IPS DF 19.7 (cell line): ENCODE measurements around the gene SLC9A7.
A peak's percentile ranks its signal among the peaks of the same experiment; 100 is the strongest.
"Not testable (repeated sequence)": the region's sequence is repeated elsewhere in the genome, so short reads cannot be mapped to it uniquely, and the experiment has no call there.

ENCODE experiments used
- DNase-seq: peaks from one replicate; pipeline ENCODE4 v3.0.0-alpha.2; 2013; ENCODE audit warnings: low read depth, low spot score

Gene SLC9A7

DNA sequence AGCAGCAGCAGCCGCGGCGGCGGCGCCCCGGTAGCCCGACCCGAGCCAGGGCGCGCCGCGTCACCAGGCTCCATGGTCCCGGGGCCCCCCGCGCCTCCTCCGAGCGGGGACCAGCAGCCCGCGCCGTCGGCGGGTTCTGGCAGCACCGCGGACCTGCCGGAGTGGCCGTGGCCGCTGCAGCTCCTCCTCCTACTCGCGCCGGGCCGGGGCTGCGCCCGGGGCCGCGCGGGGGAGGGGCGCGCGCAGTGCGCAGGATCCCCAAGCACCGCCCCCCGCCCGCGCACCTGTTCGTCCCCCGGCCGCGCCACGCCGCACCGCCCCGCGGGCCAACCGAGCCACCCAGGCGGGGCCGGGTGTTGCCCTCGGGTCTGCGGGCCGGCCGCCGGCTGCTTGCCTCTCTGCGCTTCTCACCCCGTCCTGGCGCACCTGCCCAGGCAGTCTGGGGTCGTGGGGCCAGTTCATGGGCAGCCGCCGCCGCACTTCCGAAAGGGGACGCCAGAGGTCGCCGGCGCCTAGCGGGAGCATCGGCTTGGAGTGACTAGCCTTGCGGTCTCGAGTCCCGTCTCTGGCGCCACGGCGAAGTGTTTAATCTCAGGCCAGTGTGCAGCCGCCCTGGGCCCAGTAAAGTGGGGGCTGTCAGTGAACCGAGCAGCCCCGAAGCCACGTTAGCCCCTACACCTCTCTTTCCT is at the start of gene SLC9A7:
Gene SLC9A7 (minus strand): TSS at position 163 of the 689 bp plus-strand sequence. CDS start 89 bp downstream, at position 74.
- DNase-seq: no peak

DNA sequence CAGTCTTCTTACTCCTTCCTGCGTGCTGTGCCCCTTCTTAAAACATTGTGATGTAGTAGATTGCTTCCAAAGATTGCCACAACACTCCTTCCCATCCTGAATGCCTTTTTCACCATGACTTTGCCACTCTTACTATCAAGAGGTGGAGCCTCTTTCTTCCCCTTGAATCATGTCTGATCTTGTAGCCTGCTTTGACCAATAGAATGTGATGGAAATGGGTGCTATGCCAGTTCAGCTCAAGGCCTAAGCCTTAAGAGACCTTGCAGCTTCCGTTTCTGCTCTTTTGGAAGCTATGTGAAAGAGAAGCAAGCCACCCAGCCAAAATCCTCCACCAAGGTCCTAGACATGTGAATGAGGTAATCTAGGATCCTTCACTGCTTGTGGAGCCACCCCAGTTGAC is 46.4 kb upstream of the SLC9A7 start:
- no peak for DNase-seq

DNA sequence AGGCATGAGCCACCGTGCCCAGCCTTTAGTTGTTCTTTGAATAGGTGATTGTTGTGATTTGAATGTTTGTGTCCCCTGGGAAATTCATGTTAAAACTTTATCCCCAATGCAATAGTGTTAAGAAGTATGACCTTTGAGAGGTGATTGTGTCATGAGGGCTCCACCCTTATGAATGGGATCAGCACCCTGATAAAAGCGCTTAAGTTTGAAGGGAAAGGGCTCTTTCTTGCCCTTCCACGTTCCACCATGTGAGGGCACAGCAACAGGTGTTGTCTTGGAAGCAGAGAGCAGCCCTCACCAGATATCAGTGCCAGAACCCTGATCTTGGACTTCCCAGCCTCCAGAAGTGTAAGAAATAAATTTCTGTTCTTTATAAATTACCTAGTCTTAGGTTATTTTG is 44.2 kb upstream of the SLC9A7 start:
- no peak for DNase-seq

DNA sequence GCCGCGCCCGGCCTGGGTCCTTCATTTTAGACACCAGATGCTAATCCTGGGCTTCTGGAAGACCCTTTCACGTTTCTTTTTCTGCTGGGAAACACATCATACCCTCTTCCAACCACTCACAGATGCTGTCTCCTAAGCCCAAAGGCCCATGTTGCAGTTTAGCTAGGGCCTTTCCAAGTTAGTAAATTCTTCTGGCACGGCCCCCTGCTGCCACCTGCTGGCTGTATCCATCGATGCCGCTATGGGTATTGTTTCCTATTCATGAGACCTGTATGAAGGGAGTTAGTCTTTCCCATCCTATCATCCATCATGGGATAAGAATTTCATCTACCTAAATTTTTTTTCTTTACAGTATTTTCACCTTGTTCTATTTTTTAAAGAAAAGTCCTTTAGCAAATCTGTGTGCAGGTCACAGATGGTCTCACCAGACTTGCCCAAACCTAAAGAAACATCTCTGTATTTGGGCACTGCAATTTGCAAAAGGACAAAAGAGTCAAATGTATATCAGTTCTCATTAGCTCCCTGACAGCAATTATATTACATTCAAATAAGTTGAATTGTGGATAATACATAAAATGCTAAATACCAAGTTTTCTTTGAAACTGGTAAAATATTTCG is 37.8 kb upstream of the SLC9A7 start:
- peak; percentile 25 for DNase-seq

DNA sequence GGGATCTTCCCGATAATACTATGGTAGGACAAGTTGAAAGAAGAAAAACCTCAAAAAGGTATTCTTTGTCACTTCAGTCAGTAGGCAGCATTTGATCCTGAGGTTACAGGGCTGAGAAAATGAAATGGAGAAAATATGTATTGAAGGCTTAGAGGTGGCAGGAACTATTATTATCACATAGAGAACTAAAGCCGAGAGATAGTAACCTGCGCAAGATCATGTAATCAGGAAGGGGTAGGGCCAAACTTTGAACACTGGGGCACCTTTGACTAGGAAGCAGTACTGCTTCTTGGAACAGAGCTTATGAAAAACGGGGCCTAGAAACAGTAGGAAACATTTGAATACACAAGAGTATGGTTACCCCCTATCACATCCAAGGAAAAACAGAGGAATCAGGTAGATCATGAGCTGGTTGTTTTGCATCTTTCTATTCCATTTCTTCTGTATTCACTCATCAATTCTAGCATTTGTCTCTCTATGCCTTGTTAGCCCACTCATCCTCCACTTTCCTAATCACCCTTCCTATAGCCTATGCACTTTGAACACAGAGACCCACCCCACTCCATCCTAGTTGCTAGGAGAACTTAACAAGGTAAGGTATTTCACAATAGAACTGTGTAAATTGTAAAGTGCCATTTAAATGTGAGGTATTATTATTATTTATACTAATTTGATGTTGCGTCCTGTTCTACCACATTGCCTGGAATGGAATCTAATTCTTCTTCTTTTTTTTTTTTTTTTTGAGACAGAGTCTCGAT is 34.6 kb upstream of the SLC9A7 start:
- DNase-seq: no peak

DNA sequence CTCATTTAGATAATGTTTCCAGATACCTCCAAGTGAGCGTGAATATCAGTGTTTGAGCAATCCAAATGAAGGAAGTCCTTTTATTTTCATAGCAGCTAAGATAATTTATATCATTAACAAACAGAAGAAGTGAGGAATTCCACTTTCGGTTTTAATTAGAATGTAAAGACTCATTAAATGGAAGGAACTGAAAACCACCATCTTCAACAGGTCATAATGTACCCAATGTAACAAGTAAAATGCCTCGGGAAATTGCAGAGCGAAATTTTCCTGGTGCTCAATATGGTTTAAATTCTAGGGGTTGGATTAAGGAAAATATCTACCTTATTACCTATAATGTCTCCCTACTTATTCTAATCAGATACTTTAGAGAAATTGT is 33.9 kb upstream of the SLC9A7 start:
- DNase-seq: no peak

DNA sequence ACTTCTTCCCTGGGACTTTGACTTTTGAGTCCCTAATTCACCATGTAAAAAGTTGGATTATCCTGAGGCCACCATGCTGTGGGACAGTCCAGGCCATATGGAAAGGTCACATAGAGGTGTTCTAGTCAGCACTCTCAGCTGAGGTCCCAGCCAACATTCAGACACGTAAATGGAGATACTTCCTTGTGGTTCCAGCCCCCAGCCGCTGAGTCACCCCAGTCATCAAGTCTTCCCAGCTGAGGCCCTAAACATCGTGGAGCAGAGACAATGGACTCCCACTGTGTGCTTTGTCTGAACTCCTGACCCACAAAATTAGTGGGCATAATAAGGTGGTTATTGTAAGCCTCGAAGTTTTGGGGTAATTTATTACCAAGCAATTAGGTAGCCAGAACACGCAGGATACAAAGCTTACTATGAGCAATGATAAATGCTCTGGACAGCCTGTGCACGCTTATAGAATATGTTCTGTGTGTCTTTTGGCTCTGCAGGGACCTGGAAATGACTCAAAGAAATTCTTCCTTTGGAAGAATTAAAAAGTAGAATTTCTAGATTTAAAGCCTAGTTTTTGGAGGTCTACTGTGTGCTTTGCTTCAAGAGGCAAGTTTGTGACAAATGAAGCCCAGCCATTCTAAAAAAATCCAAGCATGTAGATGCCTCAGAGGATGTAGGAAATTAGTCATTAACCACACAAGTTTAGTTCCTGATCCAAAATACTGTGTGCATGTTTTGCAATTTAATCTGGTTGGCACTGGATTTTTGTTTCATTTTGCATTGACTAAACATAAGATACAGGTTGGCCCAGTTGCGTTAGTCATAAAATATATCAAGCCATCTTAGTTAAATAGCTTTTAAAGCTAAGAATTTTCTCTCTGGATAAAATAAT is 33.2 kb upstream of the SLC9A7 start:
- peak; percentile 23 for DNase-seq

DNA sequence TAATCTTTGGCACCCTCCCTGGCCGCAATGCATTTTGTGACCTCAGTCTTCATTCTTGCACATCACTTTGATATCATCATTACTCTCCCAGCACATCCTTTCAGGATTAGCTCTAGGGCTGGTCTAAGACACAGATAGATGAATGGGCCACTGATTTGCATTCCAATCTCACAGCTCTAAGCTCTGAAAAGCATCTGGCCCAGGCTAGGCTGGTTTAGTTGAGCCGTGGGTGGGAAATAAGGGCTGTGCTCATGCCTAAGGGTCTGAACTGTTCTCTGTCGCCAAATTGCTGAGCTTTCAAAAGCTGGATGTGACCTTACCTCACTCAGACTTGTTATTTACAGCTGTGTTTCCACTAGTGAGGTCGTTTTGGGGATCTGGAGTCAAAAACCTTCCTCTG is 30.0 kb upstream of the SLC9A7 start:
- DNase-seq: no peak

DNA sequence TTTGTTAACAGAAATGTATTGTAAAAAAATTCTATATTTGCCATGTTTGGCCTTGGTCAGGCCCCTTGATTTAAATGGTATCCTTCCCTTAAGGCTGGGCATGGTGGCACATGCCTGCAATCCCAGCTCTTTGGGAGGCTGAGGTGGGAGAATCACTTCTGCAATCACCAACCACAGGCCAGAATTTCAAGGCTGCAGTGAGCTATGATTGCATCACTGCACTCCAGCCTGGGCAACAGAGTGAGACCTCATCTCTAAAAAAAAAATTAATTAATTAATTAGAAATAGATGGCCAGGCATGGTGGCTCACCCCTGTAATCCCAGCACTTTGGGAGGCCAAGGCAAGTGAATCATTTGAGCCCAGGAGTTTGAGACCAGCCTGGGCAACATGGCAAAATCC is 25.5 kb upstream of the SLC9A7 start:
- DNase-seq: not testable (repeated sequence)

DNA sequence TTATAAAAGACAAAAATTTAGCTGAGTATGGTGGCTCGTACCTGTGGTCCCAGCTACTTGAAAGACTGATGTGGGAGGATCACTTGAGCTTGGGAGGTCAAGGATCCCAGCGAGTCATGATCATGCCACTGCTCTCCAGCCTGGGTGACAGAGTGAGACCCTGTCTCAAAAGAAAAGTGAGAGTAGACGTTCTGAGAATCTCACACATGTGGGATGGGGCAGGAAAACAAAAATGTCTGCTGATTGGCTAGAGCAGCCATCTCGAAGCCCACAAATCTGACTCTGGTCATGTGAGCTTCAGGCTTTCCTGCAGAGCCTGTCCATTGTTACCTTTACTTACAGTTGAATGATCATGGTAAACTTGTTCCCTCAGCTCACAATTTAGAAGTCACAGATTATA is 23.1 kb upstream of the SLC9A7 start:
- no peak for DNase-seq

DNA sequence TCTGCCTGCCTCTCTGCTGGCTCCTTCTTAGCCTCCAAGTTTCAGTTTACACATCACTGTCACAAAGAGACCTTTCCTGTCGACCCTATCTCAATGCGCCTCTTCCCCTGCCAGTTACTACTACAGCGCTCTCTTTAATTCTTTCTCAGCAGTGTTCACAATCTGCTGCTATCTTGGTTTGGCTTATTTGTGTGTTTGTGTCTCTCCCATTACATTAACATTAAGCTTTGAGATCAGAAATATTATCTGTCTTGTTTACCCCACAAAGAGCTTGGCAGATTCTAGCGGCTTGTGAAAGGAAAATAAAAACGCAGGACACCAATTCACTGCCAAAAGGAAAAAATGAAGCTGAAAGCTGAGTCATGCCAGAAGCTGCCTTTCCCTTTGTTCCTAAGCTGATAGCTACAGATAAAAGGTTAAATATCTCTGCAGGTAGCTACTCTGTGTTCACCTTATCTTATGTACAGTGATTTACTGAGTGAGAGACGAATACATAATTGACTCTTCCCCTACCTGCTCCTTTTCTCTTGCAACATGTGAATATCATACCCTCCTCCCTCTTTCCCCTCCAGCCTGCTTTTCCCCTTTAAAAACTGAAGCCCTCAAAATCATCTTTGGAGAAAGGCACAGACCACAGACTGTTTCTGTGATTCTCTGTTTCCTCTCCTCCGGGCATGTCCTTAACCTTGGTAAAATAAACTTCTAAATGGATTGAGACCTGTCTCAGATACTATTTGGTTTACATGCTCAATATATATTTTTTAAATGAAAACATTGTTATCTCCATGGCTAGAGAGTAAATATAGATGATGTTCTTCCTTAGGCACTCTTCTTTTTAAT is 19.3 kb upstream of the SLC9A7 start:
- no peak for DNase-seq

DNA sequence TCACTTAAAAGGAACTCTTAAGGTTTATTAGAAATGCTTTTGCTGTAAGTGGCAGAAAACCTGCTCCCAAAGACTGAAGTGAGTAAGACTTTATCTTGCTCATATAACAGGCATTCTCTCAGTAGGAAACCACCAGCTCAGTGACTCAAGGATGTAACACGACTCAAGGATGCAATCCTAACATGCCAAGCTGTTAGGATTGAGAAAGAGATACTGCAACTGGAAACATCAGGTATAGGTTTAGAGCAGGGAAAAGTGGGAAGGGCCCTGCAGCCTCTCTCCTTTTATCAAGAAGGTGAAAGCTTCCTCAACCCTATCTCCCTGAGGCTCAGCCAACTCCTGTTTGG is 11.9 kb upstream of the SLC9A7 start:
- no peak for DNase-seq

DNA sequence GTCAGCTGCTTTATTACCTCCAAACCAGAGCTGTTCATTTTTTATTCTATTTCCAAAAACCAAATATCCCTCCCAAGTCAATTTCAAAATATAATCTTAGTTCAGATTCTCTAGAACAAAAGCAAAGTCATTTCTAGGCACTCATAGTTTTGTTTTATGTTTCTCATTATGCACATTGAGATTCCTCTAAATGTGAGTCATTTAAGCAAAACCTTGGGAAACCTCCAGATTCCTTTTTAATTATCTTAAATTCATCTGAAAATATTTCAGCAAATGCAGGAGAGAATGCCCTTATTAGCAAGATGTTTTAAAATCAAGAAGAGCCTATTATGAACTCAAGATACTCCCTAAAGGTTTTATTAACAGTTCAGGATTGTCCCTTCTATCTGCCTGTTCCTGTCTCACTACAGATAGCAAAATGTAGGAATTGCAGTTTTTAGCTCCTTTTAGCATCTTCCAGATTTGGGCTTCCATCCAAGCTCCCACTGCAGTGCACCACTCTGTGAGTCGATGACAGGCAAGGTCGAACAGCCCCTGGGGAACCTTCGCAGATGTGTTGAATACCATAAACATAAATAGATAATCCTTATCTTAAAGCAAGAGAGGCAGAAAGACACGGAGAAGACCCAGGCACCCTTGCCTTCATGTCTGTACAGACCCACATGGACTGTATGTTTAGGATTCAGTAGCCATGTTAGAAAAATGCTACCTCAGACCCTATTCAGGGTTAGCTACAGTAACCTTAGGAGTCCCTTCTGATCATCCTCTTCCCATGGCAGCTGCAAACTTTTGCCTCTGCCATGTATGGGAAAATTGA is 11.3 kb upstream of the SLC9A7 start:
- no peak for DNase-seq

DNA sequence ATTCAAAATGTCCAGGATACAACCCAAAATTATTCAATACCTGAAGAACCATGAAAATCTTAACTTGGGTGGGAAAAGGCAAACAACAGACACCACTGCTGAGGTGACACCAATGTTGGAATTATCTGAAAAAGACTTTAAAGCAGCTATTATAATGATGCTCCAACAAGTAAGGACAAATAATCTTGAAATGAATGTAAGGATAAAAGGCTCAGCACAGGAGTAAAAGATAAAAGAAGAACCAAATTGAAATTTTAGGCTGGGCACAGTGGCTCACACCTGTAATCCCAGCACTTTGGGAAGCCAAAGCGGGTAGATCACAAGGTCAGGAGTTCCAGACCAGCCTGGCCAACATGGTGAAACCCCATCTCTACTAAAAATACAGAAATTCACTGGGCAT is 4.0 kb upstream of the SLC9A7 start:
- no peak for DNase-seq

DNA sequence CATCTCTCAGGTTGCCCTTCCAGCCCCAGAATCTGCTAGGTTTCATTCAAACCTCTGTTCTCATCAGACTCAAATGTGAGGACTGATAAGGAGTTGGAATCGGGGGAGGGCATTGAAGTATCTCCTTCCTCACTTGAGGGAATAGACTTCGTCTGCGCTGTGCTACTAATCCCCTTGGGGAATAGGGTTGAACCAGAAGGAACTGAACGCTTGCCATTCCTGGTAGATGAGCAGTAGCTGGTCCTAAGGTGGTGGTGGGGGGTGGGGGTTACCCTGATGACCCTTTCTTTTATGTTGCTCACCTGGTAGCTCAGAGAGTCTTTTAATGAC is 692 bp upstream of the SLC9A7 start:
- DNase-seq: no peak

DNA sequence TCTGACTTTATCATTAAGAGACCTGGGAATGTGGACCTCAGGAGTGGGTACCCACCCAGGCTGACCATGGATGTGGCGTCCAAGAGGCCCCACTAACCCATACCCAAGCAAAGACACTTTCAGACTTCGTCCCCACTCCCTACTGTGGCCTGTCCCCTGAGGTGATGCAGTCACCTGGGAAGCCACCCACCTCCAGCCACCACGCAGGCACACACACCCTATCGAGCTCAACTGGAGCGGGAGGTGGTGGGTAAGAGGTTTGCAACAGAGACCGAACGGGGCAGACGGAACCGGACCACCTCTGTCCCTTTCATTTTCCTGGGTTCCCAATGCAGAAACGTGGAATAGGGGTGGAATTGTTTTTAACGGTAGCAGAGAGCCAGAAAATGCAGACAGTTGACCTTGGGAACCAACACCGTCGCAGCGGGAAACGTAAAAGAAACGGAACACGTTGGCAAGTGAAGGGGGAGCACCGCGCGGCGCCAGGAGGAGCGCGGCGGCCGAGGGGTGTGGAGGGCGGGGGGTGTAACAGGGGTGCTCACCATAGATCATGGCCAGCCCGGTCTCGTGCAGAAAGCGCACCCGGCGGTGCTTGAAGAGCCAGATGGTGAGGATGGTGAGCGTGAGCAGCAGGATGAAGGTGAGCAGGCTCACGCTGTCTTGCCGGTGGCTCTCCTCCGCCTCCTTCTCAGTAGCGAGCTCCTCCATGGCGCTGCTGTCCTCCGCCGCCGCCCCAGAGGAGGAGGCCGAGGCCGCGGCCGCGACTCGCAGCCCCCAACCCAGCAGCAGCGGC is 559 bp downstream of the SLC9A7 start:
- DNase-seq: no peak

DNA sequence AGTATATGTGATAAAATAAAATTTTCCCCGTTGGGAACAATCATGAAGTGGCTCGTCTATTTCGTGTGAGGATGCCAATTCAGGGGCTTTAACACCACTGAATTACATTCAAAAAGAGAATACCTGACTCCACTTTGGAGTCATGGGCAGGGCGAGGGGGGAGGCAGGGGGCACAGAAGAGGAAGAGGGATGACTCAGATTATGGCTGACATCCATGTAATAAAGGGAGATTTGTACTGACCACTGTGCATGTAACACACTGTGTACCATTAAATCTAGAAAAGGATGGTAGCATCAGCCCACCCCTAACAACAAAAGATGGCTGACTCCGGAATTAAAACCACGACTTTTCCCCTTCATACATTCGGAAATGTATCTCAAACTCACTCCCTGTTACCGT is 1.3 kb downstream of the SLC9A7 start:
- no peak for DNase-seq

DNA sequence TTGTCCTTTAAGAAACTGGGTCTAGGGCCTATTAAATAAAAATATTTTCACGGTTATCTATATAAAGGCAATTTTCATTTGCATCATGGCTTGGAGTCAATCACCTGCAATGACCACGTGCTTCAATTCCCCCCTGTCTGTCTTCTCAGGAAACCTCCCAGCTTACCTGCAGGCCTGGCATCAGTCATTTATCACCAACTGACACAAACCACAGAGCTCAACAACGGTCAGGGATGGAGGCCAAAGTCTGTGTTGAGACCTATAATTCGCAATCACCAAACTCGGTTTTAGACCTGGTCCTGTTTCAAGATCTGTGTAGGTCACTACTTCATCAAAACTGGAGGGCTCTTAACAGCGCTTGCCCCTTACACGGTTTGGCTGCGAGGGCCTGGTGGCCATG is 1.9 kb downstream of the SLC9A7 start:
- no peak for DNase-seq

DNA sequence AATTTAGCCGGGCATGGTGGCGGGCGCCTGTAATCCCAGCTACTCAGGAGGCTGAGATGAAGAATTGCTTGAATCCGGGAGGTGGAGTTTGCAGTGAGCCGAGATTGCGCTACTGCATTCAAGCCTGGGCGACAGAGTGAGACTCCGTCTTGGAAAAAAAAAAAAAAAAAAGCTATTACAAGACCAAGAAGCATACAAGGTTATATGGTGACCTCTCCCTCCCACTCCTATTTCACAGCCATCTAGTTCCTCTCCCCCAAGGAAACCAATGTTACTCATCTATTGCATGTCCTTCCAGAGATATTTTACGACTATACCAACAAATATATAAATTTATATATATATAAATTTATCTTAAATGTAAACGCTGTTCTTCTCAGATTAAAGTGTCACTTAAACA is 3.2 kb downstream of the SLC9A7 start:
- DNase-seq: no peak
